Keratinocyte (primary cell): ENCODE measurements around the gene GADD45G. TPM values are rescaled to one million over a fixed set of nuclear protein-coding genes. Genes with fewer than 3 reads are reported as not detected.

Source experiments
- DNase-seq: peaks from one replicate; pipeline ENCODE4 v3.0.0-alpha.2; 2011; ENCODE audit warnings: low read depth, missing footprints, low spot score
- FAIRE-seq: peaks from 2 replicates; lab custom pipeline; 2011; peaks lifted over from hg19 to GRCh38; lab: Jason Lieb, UNC
- H2AFZ ChIP-seq: 2 replicates; pipeline ENCODE4 v1.6.0; 2012; ENCODE audit warnings: low read length, control low read depth, inconsistent platforms; ENCODE audit not compliant: control insufficient read depth
- H3K27ac ChIP-seq: 2 replicates; pipeline ENCODE4 v1.5.1; 2011; ENCODE audit warnings: low read length; ENCODE audit not compliant: control insufficient read depth, insufficient read depth
- H3K27me3 ChIP-seq: 3 replicates; pipeline ENCODE4 v1.6.0; 2011; ENCODE audit warnings: low read length; ENCODE audit not compliant: control insufficient read depth, insufficient read depth; ENCODE audit errors: extremely low read depth
- H3K36me3 ChIP-seq, 2 experiments: 2 replicates in 1 of 2; 3 replicates in 1 of 2; pipeline ENCODE4 v1.5.1; 2011; ENCODE audit warnings: low read length in 2 of 2, mild to moderate bottlenecking in 1 of 2; ENCODE audit not compliant: control insufficient read depth in 2 of 2, insufficient read depth in 2 of 2; ENCODE audit errors: extremely low read depth in 1 of 2
- H3K4me1 ChIP-seq: 3 replicates; pipeline ENCODE4 v1.5.1; 2011; ENCODE audit warnings: low read length; ENCODE audit not compliant: control insufficient read depth, insufficient read depth; ENCODE audit errors: extremely low read depth
- H3K4me2 ChIP-seq: 3 replicates; pipeline ENCODE4 v1.6.0; 2011; ENCODE audit warnings: low read depth, low read length; ENCODE audit not compliant: control insufficient read depth, insufficient read depth; ENCODE audit errors: extremely low read depth
- H3K4me3 ChIP-seq, 3 experiments: fragments of 200-600 bp in 1 of 3; sonication (generic) in 1 of 3; 2 replicates in 2 of 3; 3 replicates in 1 of 3; pipeline ENCODE4 v1.5.1; 2011 to 2016; ENCODE audit warnings: low read length in 3 of 3, mild to moderate bottlenecking in 3 of 3, control low read depth in 2 of 3, inconsistent platforms in 1 of 3, low read depth in 1 of 3, mixed read lengths in 1 of 3, mixed run types in 1 of 3, moderate library complexity in 1 of 3; ENCODE audit not compliant: control insufficient read depth in 2 of 3, insufficient read depth in 2 of 3; ENCODE audit errors: extremely low read depth in 1 of 3
- H3K79me2 ChIP-seq: 2 replicates; pipeline ENCODE4 v1.6.0; 2012; ENCODE audit warnings: low read length; ENCODE audit not compliant: control insufficient read depth, insufficient read depth
- H3K9ac ChIP-seq: 3 replicates; pipeline ENCODE4 v1.6.0; 2011; ENCODE audit warnings: low read length; ENCODE audit not compliant: control insufficient read depth, insufficient read depth; ENCODE audit errors: extremely low read depth
- H3K9me1 ChIP-seq: 3 replicates; pipeline ENCODE4 v1.6.0; 2011; ENCODE audit warnings: low read length; ENCODE audit not compliant: control insufficient read depth, insufficient read depth; ENCODE audit errors: extremely low read depth
- H3K9me3 ChIP-seq: 2 replicates; pipeline ENCODE4 v1.5.1; 2012; ENCODE audit warnings: low read depth, low read length; ENCODE audit not compliant: control insufficient read depth
- H4K20me1 ChIP-seq: 3 replicates; pipeline ENCODE4 v1.6.0; 2011; ENCODE audit warnings: low read length; ENCODE audit not compliant: control insufficient read depth, insufficient read depth; ENCODE audit errors: extremely low read depth
- EZH2 ChIP-seq: IDR thresholded peaks from one replicate; pipeline ENCODE4 v1.6.1; 2012; ENCODE audit warnings: inconsistent platforms, mild to moderate bottlenecking, low read length, moderate library complexity
- dilution Hi-C: fragments of 300-500 bp; cut with MboI; formaldehyde crosslinking; loops from one replicate; pipeline ENCODE4 v1.7.0; 2020; ENCODE audit warnings: low sequenced_read_pairs; ENCODE audit not compliant: extremely low pct_ligation_motif_present
- polyA plus RNA-seq, 5 experiments: library from polyadenylated mRNA; depleted of rRNA in 3 of 5; stranded (reverse) in 3 of 5; stranded (forward) in 1 of 5; unstranded in 1 of 5; fragments of >200 nt; gene quantifications; 1 replicate in 1 of 5; 2 replicates in 3 of 5; 3 replicates in 1 of 5; pipeline versions ENCODE4 v1.2.1 to v1.2.3, GENCODE V29; 2011 to 2012; ENCODE audit warnings: missing spikeins in 2 of 5, low read depth in 1 of 5, low replicate concordance in 1 of 5
- TF ChIP-seq, protein P1 (sequence below), 3 experiments: IDR thresholded peaks in 1 of 3; conservative IDR thresholded peaks in 1 of 3; optimal IDR thresholded peaks in 1 of 3; 2 replicates in 2 of 3; 3 replicates in 1 of 3; pipeline versions ENCODE3 to v1.5.1; 2011; ENCODE audit warnings: low read length in 3 of 3, mild to moderate bottlenecking in 3 of 3, moderate library complexity in 2 of 3, control low read depth in 1 of 3, inconsistent platforms in 1 of 3; ENCODE audit not compliant: insufficient read depth in 2 of 3; ENCODE audit errors: extremely low read depth in 1 of 3

Gene GADD45G
- polyA plus RNA-seq, 1 donor (not counting 4 experiments of a cell fraction or from before 2014, with no cell fraction given): 0.05 TPM

DNA sequence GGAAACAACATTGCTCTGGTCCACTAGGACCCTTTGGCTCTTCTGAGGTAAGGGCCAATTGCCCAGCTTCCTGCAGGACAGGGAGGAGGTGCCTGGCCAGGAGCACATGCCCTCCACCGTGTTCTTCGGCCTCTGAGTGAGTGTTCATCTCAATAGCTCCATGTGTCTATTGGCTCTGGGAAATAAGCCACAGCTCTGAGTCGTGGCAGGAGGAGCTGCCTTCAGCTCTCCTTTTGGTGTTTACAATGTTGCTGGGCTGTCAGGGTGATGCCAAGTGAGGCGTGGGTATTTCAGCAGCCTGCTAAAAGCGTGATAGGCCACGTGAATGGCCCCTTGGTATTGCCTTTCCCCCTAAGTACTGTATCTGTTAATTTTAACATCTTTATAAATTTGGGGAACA, 26.6 kb downstream of the GADD45G start:
- Histone ChIP-seq H3K9me3 (no peaks in the 10 kb centered on the region), H3K27ac (no peak overlapping the region), H3K36me3 (no peaks in the 10 kb centered on the region), H3K79me2 (no peaks in the 10 kb centered on the region), H3K9ac (no peak overlapping the region), H3K4me3 (no peak overlapping the region), H3K4me1 (peaks cover 16% of the 10 kb centered on the region), H3K9me1 (no peaks in the 10 kb centered on the region), H4K20me1 (no peaks in the 10 kb centered on the region), H3K4me2 (no peak overlapping the region), H3K27me3 (peaks cover 9% of the 10 kb centered on the region), H2AFZ (no peak overlapping the region)
- FAIRE-seq: no peak
- TF ChIP-seq, protein P1, sequence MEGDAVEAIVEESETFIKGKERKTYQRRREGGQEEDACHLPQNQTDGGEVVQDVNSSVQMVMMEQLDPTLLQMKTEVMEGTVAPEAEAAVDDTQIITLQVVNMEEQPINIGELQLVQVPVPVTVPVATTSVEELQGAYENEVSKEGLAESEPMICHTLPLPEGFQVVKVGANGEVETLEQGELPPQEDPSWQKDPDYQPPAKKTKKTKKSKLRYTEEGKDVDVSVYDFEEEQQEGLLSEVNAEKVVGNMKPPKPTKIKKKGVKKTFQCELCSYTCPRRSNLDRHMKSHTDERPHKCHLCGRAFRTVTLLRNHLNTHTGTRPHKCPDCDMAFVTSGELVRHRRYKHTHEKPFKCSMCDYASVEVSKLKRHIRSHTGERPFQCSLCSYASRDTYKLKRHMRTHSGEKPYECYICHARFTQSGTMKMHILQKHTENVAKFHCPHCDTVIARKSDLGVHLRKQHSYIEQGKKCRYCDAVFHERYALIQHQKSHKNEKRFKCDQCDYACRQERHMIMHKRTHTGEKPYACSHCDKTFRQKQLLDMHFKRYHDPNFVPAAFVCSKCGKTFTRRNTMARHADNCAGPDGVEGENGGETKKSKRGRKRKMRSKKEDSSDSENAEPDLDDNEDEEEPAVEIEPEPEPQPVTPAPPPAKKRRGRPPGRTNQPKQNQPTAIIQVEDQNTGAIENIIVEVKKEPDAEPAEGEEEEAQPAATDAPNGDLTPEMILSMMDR (optimal IDR thresholded peaks at IDR 0.05 in 1 of 3, IDR thresholded peaks at IDR 0.05 in 1 of 3, conservative IDR thresholded peaks at IDR 0.05 in 1 of 3; ENCODE audit: extremely low read depth in 1 of 3, insufficient read depth in 2 of 3, low read length in 3 of 3): no peak
- no peak for TF ChIP-seq EZH2
- dilution Hi-C loops: no loop called here
- DNase-seq: no peak

DNA sequence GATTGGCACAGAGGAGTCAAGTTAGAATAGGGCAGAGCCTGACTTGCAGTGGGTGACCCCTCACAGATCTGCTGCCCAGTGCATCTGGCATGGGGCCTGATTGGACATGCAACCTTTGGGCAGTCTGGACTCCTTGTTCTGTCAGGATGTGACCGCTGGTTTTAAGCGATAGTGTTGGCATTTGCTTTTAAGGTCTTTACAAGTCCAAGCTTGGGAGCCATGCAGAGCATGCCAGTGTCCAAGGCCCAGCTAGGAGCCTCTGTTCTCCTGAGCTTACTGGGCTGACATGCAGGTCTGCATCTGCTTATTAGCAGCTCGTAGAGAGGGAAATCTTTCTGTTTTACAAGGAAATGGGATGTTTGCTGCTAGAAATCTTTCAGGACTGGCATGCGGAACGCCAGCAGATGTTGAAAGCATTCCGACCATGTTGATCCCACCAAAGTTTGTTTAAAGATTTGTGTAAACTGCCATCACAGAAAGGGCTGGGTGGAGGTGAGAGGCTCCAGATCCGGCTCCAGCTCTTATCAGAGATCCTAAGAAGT, 27.5 kb downstream of the GADD45G start:
- Histone ChIP-seq H2AFZ (no peak overlapping the region), H3K4me1 (peaks cover 16% of the 10 kb centered on the region), H3K9me3 (no peaks in the 10 kb centered on the region), H3K27me3 (peaks cover under 1% of the 10 kb centered on the region), H4K20me1 (no peaks in the 10 kb centered on the region), H3K4me3 (no peak overlapping the region), H3K79me2 (no peaks in the 10 kb centered on the region), H3K27ac (no peak overlapping the region), H3K9me1 (no peaks in the 10 kb centered on the region), H3K36me3 (no peaks in the 10 kb centered on the region), H3K9ac (no peak overlapping the region), H3K4me2 (no peak overlapping the region)
- dilution Hi-C loops: no loop called here
- FAIRE-seq (no peak), DNase-seq (no peak)
- no peak for TF ChIP-seq EZH2
- TF ChIP-seq, protein P1 (optimal IDR thresholded peaks at IDR 0.05 in 1 of 3, IDR thresholded peaks at IDR 0.05 in 1 of 3, conservative IDR thresholded peaks at IDR 0.05 in 1 of 3; ENCODE audit: extremely low read depth in 1 of 3, insufficient read depth in 2 of 3, low read length in 3 of 3): no peak
